Stomach (tissue), 9 donors: ENCODE data around the gene CCDC6. TPM values are rescaled to one million over a fixed set of nuclear protein-coding genes. Genes with fewer than 3 reads are reported as not detected.
A peak's percentile ranks its signal among the peaks of the same experiment; 100 is the strongest.

Experiments
- DNase-seq, 2 donors: peaks; one replicate each; pipeline versions ENCODE4 v3.0.0 to v3.0.0-alpha.2; 2013 to 2019
- H3K27ac ChIP-seq, 5 donors: fragments of 200-600 bp in 4 of 5; sonication (generic) in 4 of 5; one replicate each; pipeline ENCODE4 v1.5.1; 2013 to 2019; ENCODE audit warnings: mild to moderate bottlenecking in 1 of 5, moderate library complexity in 1 of 5
- H3K27me3 ChIP-seq, 3 donors: fragments of 200-600 bp; sonication (generic); one replicate each; pipeline ENCODE4 v1.5.1; 2017 to 2019; ENCODE audit warnings: mixed run types in 1 of 3
- H3K36me3 ChIP-seq, 4 donors: fragments of 200-600 bp; sonication (generic); 1 replicate in 3 of 4; 2 replicates in 1 of 4; pipeline ENCODE4 v1.5.1; 2016 to 2019
- H3K4me1 ChIP-seq, 4 donors: fragments of 200-600 bp; sonication (generic); one replicate each; pipeline ENCODE4 v1.5.1; 2016 to 2019
- H3K4me3 ChIP-seq, 4 donors: fragments of 200-600 bp; sonication (generic) in 3 of 4; one replicate each; pipeline ENCODE4 v1.5.1; 2016 to 2019; ENCODE audit warnings: mild to moderate bottlenecking in 1 of 4
- H3K9me3 ChIP-seq, 4 donors: fragments of 200-600 bp; sonication (generic); one replicate each; pipeline ENCODE4 v1.5.1; 2016 to 2019
- CTCF ChIP-seq, 7 experiments: fragments of 450-650 bp in 4 of 7; fragments of 200-600 bp in 3 of 7; sonication (generic) in 3 of 7; IDR thresholded peaks; one replicate each; pipeline ENCODE4 v1.5.1; 2016 to 2019; ENCODE audit warnings: antibody characterized with exemption in 7 of 7, control low read depth in 2 of 7, mild to moderate bottlenecking in 1 of 7
- EP300 ChIP-seq: sonication (generic); formaldehyde crosslinking; IDR thresholded peaks from one replicate; pipeline ENCODE4 v1.6.1; 2017; ENCODE audit warnings: antibody characterized with exemption
- POLR2A ChIP-seq, 4 donors: fragments of 450-650 bp; IDR thresholded peaks; one replicate each; pipeline ENCODE4 v1.6.1; 2016; ENCODE audit warnings: antibody characterized with exemption in 4 of 4, control low read depth in 2 of 4, mild to moderate bottlenecking in 1 of 4, moderate library complexity in 1 of 4
- POLR2AphosphoS5 ChIP-seq, 3 donors: sonication (generic); formaldehyde crosslinking; IDR thresholded peaks; one replicate each; pipeline ENCODE4 v1.6.1; 2016; ENCODE audit warnings: antibody characterized with exemption in 3 of 3
- WGBS, 5 donors: extraction: QIAGEN DNeasy Blood & Tissue Kit in 3 of 5; methylation state at CpG; one replicate each; pipeline versions ENCODE4 v1.1.5 to v1.1.7; 2013 to 2018; 5-methylcytosine and 5-hydroxymethylcytosine counted together
- intact Hi-C: fragments of 100-400 bp; cut with DNase I; formaldehyde crosslinking; loops from one replicate; pipeline ENCODE4 v1.15.1; 2023; ENCODE audit warnings: low total_unique reads
- polyA plus RNA-seq, 3 donors: library from polyadenylated mRNA; stranded (reverse); fragments of 200-250 nt; gene quantifications; one replicate each; pipeline ENCODE4 v1.2.3, GENCODE V29; 2013
- total RNA-seq, 5 donors: library from RNA; depleted of rRNA; stranded (reverse); fragments of >200 nt; gene quantifications; one replicate each; pipeline versions ENCODE4 v1.1.0 to v1.2.3, GENCODE V29; 2014 to 2016
- donor health status: healthy with polysubstance abuse.
- donor health status: Bipolar disorder and iron deficiency.
- donor health status: healthy.

Gene CCDC6
- total and polyA plus RNA-seq, 8 donors, result 12.5 to 56.0 (median 17.0) TPM

- intact Hi-C loops, result no loop called here
- Histone ChIP-seq H3K4me1 (peaks cover 67 to 98% (median 87%) of the 10 kb centered on the region in 4 donors), H3K4me3 (no peak overlapping the region), H3K27me3 (no peaks in the 10 kb centered on the region), H3K27ac (peak overlapping the region; percentile 63 to 75 (median 70)), H3K9me3 (no peaks in the 10 kb centered on the region), H3K36me3 (no peaks in the 10 kb centered on the region)
- no peak for DNase-seq
- TF ChIP-seq POLR2AphosphoS5 (IDR thresholded peaks at IDR 0.05), result no peak
- no peak for TF ChIP-seq CTCF (IDR thresholded peaks at IDR 0.05)
- TF ChIP-seq POLR2A (IDR thresholded peaks at IDR 0.05), result no peak
- no peak for TF ChIP-seq EP300
- 35 to 63% (median 43%) methylated on average over 1 of the region's 1 CpG for WGBS, 5 donors
These were observed 10.2 kb downstream of the CCDC6 start for GRCh38 chr10:59896191-59896590.

GRCh38 chr10:59895629-59896116, 10.7 kb downstream of the CCDC6 start:
- Histone ChIP-seq H3K36me3 (no peaks in the 10 kb centered on the region), H3K4me3 (no peak overlapping the region), H3K27me3 (no peaks in the 10 kb centered on the region), H3K4me1 (peaks cover 65 to 95% (median 86%) of the 10 kb centered on the region in 4 donors), H3K27ac (peak overlapping the region; percentile 63 to 82 (median 72)), H3K9me3 (no peaks in the 10 kb centered on the region)
- intact Hi-C loops, result no loop called here
- TF ChIP-seq POLR2A (IDR thresholded peaks at IDR 0.05), result no peak
- TF ChIP-seq POLR2AphosphoS5 (IDR thresholded peaks at IDR 0.05), result peak in 2 of 3 donors; percentile 47 to 76
- TF ChIP-seq EP300, result no peak
- no peak for TF ChIP-seq CTCF (IDR thresholded peaks at IDR 0.05)
- 20 to 30% (median 28%) methylated on average over 10 of the region's 10 CpGs for WGBS, 5 donors
- DNase-seq, result peak; percentile 54 to 74

GRCh38 chr10:59894114-59894513, 12.2 kb downstream of the CCDC6 start:
- H3K27me3 ChIP-seq, result no peaks in the 10 kb centered on the region
- DNase-seq, result peak; percentile 77 to 81
- H3K27ac ChIP-seq, result peak overlapping the region; percentile 34 to 75 (median 70)
- TF ChIP-seq CTCF (IDR thresholded peaks at IDR 0.05) (no peak), EP300 (no peak), POLR2A (IDR thresholded peaks at IDR 0.05) (no peak), POLR2AphosphoS5 (IDR thresholded peaks at IDR 0.05) (peak in 2 of 3 donors; percentile 5 to 66)
- H3K4me3 ChIP-seq, result no peak overlapping the region
- no peaks in the 10 kb centered on the region for H3K9me3 ChIP-seq
- whole genome bisulfite sequencing, 5 donors, result 27 to 43% (median 38%) methylated on average over 4 of the region's 4 CpGs
- H3K4me1 ChIP-seq, result peaks cover 54 to 93% (median 74%) of the 10 kb centered on the region in 4 donors
- H3K36me3 ChIP-seq, result peaks cover 0 to 12% (median 6%) of the 10 kb centered on the region in 4 donors
- intact Hi-C loops, result no loop called here

- WGBS, 5 donors, result 65 to 89% (median 83%) methylated on average over 3 of the region's 3 CpGs
- peak overlapping the region in 1 of 5 donors; percentile 17 for H3K27ac ChIP-seq
- DNase-seq, result no peak
- H3K36me3 ChIP-seq, result peaks cover 0 to 16% (median 7%) of the 10 kb centered on the region in 4 donors
- H3K4me1 ChIP-seq, result peaks cover 47 to 93% (median 72%) of the 10 kb centered on the region in 4 donors
- H3K4me3 ChIP-seq, result no peak overlapping the region
- intact Hi-C loops, result no loop called here
- TF ChIP-seq POLR2A (IDR thresholded peaks at IDR 0.05), result no peak
- no peaks in the 10 kb centered on the region for H3K9me3 ChIP-seq
- H3K27me3 ChIP-seq, result no peaks in the 10 kb centered on the region
These were observed 13.7 kb downstream of the CCDC6 start for GRCh38 chr10:59892697-59893096.

GRCh38 chr10:59891936-59892335, 14.4 kb downstream of the CCDC6 start:
- Histone ChIP-seq H3K27ac (peak overlapping the region in 2 of 5 donors; percentile 17 to 36), H3K4me1 (peaks cover 46 to 94% (median 71%) of the 10 kb centered on the region in 4 donors), H3K27me3 (no peaks in the 10 kb centered on the region), H3K9me3 (no peaks in the 10 kb centered on the region), H3K36me3 (peaks cover 0 to 16% (median 7%) of the 10 kb centered on the region in 4 donors), H3K4me3 (no peak overlapping the region)
- intact Hi-C loops, result no loop called here
- DNase-seq, result no peak
- no peak for TF ChIP-seq POLR2A (IDR thresholded peaks at IDR 0.05)
- no peak for TF ChIP-seq POLR2AphosphoS5 (IDR thresholded peaks at IDR 0.05)
- no peak for TF ChIP-seq CTCF (IDR thresholded peaks at IDR 0.05)
- no peak for TF ChIP-seq EP300
- WGBS, 5 donors, result 79 to 88% (median 87%) methylated on average over 4 of the region's 4 CpGs
